COLO668 (cell line): ENCODE data around the gene MDH1.

Experiments
- DNase-seq: peaks from one replicate; lab custom pipeline; 2025; ENCODE audit not compliant: unreplicated experiment; lab: John Stamatoyannopoulos, UW

Gene MDH1

GRCh38 chr2:63628403-63628942 is 39.7 kb downstream of the MDH1 start:
- no peak for DNase-seq

- DNase-seq = no peak
Observed at GRCh38 chr2:63631501-63631900, 42.7 kb downstream of the MDH1 start.

GRCh38 chr2:63632382-63632781 is 43.6 kb downstream of the MDH1 start:
- DNase-seq = no peak

GRCh38 chr2:63639344-63639743 is 50.6 kb downstream of the MDH1 start:
- no peak for DNase-seq

- no peak for DNase-seq
Observed at GRCh38 chr2:63642946-63643345, 54.2 kb downstream of the MDH1 start.

- no peak for DNase-seq
Observed at GRCh38 chr2:63643486-63643885, 54.7 kb downstream of the MDH1 start.

GRCh38 chr2:63648632-63649031 is 59.9 kb downstream of the MDH1 start:
- DNase-seq = no peak

- no peak for DNase-seq
Observed at GRCh38 chr2:63649829-63650228, 61.1 kb downstream of the MDH1 start.

- DNase-seq = no peak
Observed at GRCh38 chr2:63650756-63651155, 62.0 kb downstream of the MDH1 start.

- no peak for DNase-seq
Observed at GRCh38 chr2:63651356-63651755, 62.6 kb downstream of the MDH1 start.

GRCh38 chr2:63651861-63652651 is 63.3 kb downstream of the MDH1 start:
- no peak for DNase-seq

- DNase-seq = no peak
Observed at GRCh38 chr2:63652652-63652985, 63.9 kb downstream of the MDH1 start.

- no peak for DNase-seq
Observed at GRCh38 chr2:63654959-63655358, 66.2 kb downstream of the MDH1 start.
